HL-60 (cell line): ENCODE measurements around the gene DENND1A.

Source experiments
- DNase-seq, 2 experiments: peaks; one replicate each; pipeline ENCODE4 v3.0.0-alpha.2; 2010 to 2020; ENCODE audit warnings: low read depth in 1 of 2, low spot score in 1 of 2
- H3K27ac ChIP-seq: fragments of 250-450 bp; sonication (Bioruptor Pico); replicated peaks from 2 replicates; pipeline ENCODE4 v1.5.1; 2020; ENCODE audit warnings: mild to moderate bottlenecking, moderate library complexity
- H3K27me3 ChIP-seq: fragments of 250-450 bp; sonication (Bioruptor Pico); 2 replicates; pipeline ENCODE4 v1.5.1; 2021; ENCODE audit warnings: mild to moderate bottlenecking, moderate library complexity; ENCODE audit not compliant: insufficient read depth, poor library complexity, severe bottlenecking
- H3K4me3 ChIP-seq: replicated peaks from 2 replicates; pipeline ENCODE4 v1.5.1; 2011; ENCODE audit warnings: mild to moderate bottlenecking, control low read depth, low read length; ENCODE audit not compliant: insufficient read depth
- GABPA ChIP-seq: IDR thresholded peaks from 2 replicates; pipeline ENCODE4 v1.6.1; 2012; ENCODE audit warnings: low read depth
- POLR2AphosphoS5 ChIP-seq: IDR thresholded peaks from 2 replicates; pipeline ENCODE4 v1.6.1; 2012; ENCODE audit warnings: low read depth
- SPI1 ChIP-seq: IDR thresholded peaks from 2 replicates; pipeline ENCODE4 v1.6.1; 2012; ENCODE audit warnings: low read depth, mild to moderate bottlenecking, borderline replicate concordance
- TF ChIP-seq, protein P1 (sequence below): IDR thresholded peaks from one replicate; pipeline ENCODE4 v1.5.1; 2011; ENCODE audit warnings: low read length, control low read depth, inconsistent platforms; ENCODE audit not compliant: insufficient read depth
- TF ChIP-seq, protein P2 (sequence below): IDR thresholded peaks from 2 replicates; pipeline ENCODE4 v1.6.1; 2012; ENCODE audit warnings: low read depth; ENCODE audit not compliant: insufficient replicate concordance

The DENND1A gene

DNA sequence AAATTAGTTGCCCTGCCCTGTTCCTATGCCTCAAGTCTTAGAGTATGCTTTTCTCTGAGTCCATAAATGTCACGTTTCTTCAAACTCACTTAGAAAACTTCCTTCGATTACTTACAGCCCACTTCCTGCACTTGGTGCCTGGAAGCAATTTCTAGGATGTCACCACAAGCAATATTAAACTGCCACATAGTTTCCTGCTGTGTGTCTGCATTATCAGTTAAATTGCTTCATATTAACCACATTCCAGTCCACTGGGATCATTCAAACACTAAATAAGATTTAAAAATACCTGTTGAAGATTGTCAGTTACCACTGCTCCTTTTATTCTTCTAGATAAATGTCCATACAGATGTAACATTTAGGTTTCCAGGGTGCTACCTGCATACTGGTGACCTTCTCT lies 4.1 kb downstream of the DENND1A start:
- no peak overlapping the region for H3K4me3 ChIP-seq
- DNase-seq, result peak; percentile 46 to 77
- peak overlapping the region; percentile 57 for H3K27ac ChIP-seq
- TF ChIP-seq, protein P1, sequence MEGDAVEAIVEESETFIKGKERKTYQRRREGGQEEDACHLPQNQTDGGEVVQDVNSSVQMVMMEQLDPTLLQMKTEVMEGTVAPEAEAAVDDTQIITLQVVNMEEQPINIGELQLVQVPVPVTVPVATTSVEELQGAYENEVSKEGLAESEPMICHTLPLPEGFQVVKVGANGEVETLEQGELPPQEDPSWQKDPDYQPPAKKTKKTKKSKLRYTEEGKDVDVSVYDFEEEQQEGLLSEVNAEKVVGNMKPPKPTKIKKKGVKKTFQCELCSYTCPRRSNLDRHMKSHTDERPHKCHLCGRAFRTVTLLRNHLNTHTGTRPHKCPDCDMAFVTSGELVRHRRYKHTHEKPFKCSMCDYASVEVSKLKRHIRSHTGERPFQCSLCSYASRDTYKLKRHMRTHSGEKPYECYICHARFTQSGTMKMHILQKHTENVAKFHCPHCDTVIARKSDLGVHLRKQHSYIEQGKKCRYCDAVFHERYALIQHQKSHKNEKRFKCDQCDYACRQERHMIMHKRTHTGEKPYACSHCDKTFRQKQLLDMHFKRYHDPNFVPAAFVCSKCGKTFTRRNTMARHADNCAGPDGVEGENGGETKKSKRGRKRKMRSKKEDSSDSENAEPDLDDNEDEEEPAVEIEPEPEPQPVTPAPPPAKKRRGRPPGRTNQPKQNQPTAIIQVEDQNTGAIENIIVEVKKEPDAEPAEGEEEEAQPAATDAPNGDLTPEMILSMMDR, result no peak
- no peaks in the 10 kb centered on the region for H3K27me3 ChIP-seq

DNA sequence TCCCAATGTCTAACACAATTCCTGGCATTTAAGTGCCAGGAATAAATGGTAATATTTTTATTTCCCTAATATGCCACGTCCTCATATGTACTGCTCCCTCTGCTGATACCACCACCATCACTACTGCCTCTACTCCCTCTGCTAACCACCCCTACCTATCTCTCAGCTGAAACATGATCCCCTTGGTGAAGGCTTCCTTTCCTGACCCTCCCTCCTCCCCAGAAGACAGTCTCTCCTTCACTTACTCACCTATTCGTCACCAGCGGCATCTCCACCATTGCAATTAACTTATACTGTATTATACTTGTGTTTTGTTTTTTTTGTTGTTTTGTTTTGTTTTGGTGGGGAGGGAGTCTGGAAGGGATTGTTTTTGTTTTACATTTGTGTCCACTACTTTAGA lies 4.8 kb downstream of the DENND1A start:
- Histone ChIP-seq H3K27ac (peak overlapping the region; percentile 57), H3K4me3 (no peak overlapping the region), H3K27me3 (no peaks in the 10 kb centered on the region)
- TF ChIP-seq POLR2AphosphoS5, result no peak
- TF ChIP-seq SPI1, result no peak
- TF ChIP-seq, protein P1, result no peak
- no peak for TF ChIP-seq GABPA
- TF ChIP-seq, protein P2, sequence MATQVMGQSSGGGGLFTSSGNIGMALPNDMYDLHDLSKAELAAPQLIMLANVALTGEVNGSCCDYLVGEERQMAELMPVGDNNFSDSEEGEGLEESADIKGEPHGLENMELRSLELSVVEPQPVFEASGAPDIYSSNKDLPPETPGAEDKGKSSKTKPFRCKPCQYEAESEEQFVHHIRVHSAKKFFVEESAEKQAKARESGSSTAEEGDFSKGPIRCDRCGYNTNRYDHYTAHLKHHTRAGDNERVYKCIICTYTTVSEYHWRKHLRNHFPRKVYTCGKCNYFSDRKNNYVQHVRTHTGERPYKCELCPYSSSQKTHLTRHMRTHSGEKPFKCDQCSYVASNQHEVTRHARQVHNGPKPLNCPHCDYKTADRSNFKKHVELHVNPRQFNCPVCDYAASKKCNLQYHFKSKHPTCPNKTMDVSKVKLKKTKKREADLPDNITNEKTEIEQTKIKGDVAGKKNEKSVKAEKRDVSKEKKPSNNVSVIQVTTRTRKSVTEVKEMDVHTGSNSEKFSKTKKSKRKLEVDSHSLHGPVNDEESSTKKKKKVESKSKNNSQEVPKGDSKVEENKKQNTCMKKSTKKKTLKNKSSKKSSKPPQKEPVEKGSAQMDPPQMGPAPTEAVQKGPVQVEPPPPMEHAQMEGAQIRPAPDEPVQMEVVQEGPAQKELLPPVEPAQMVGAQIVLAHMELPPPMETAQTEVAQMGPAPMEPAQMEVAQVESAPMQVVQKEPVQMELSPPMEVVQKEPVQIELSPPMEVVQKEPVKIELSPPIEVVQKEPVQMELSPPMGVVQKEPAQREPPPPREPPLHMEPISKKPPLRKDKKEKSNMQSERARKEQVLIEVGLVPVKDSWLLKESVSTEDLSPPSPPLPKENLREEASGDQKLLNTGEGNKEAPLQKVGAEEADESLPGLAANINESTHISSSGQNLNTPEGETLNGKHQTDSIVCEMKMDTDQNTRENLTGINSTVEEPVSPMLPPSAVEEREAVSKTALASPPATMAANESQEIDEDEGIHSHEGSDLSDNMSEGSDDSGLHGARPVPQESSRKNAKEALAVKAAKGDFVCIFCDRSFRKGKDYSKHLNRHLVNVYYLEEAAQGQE, result no peak
- DNase-seq, result no peak

- no peak for DNase-seq
- H3K27ac ChIP-seq, result no peak overlapping the region
- H3K27me3 ChIP-seq, result no peaks in the 10 kb centered on the region
- H3K4me3 ChIP-seq, result no peak overlapping the region
- TF ChIP-seq, protein P1, result no peak
- TF ChIP-seq, protein P2, result no peak
- TF ChIP-seq SPI1 (no peak), POLR2AphosphoS5 (no peak), GABPA (no peak)
These were observed 5.2 kb downstream of the DENND1A start for GRCh38 chr9:123924727-123925126.

GRCh38 chr9:123923884-123924283 lies 6.0 kb downstream of the DENND1A start:
- TF ChIP-seq GABPA (no peak), POLR2AphosphoS5 (no peak)
- TF ChIP-seq, protein P2, result no peak
- TF ChIP-seq, protein P1, result no peak
- DNase-seq, result no peak
- H3K27ac ChIP-seq, result no peak overlapping the region
- H3K27me3 ChIP-seq, result no peaks in the 10 kb centered on the region
- no peak overlapping the region for H3K4me3 ChIP-seq
